Epithelial cell of esophagus (primary cell): ENCODE results near the gene EIF2B2.
A peak's percentile ranks its signal among the peaks of the same experiment; 100 is the strongest.

Source experiments
- DNase-seq: peaks from one replicate; pipeline ENCODE4 v3.0.0; 2010; ENCODE audit warnings: low read depth
- H3K4me3 ChIP-seq: 2 replicates; pipeline ENCODE4 v1.5.1; 2011; ENCODE audit warnings: mild to moderate bottlenecking, low read length, control low read depth
- CTCF ChIP-seq: IDR thresholded peaks from 2 replicates; pipeline ENCODE4 v1.5.1; 2011; ENCODE audit warnings: low read depth, mild to moderate bottlenecking, low read length, control low read depth, inconsistent platforms; ENCODE audit not compliant: insufficient read depth; ENCODE audit errors: missing control alignments

EIF2B2 gene

GRCh38 chr14:74977901-74978385 lies 24.8 kb upstream of the EIF2B2 start:
- TF ChIP-seq CTCF: no peak
- no peak for DNase-seq
- no peak overlapping the region for H3K4me3 ChIP-seq

- no peak for TF ChIP-seq CTCF
- DNase-seq: peak; percentile 73
- H3K4me3 ChIP-seq: no peak overlapping the region
These were observed 24.2 kb upstream of the EIF2B2 start for GRCh38 chr14:74978416-74978947.

GRCh38 chr14:74979029-74979428 lies 23.7 kb upstream of the EIF2B2 start:
- TF ChIP-seq CTCF: no peak
- DNase-seq: peak; percentile 50
- H3K4me3 ChIP-seq: no peak overlapping the region

GRCh38 chr14:74979442-74980397 lies 23.0 kb upstream of the EIF2B2 start:
- no peak overlapping the region for H3K4me3 ChIP-seq
- peak; percentile 90 for DNase-seq
- TF ChIP-seq CTCF: peak; percentile 44

GRCh38 chr14:74980398-74980730 lies 22.4 kb upstream of the EIF2B2 start:
- H3K4me3 ChIP-seq: no peak overlapping the region
- DNase-seq: no peak
- no peak for TF ChIP-seq CTCF

- peak; percentile 42 for DNase-seq
- TF ChIP-seq CTCF: no peak
- no peak overlapping the region for H3K4me3 ChIP-seq
These were observed 21.8 kb upstream of the EIF2B2 start for GRCh38 chr14:74980731-74981461.

GRCh38 chr14:74981462-74981782 lies 21.3 kb upstream of the EIF2B2 start:
- no peak for TF ChIP-seq CTCF
- no peak for DNase-seq
- no peak overlapping the region for H3K4me3 ChIP-seq
